GM18526 (cell line): ENCODE measurements around the gene MAP3K13.

Experiments used
- POLR2A ChIP-seq: IDR thresholded peaks from 3 replicates; pipeline ENCODE4 v1.6.1; 2011; ENCODE audit not compliant: insufficient read length; ENCODE audit errors: extremely low read depth

MAP3K13 gene

GRCh38 chr3:185335799-185336198, 27.1 kb upstream of the MAP3K13 start:
- TF ChIP-seq POLR2A = no peak

- no peak for TF ChIP-seq POLR2A
Measured at GRCh38 chr3:185337231-185337816, 25.6 kb upstream of the MAP3K13 start.

- TF ChIP-seq POLR2A = no peak
Measured at GRCh38 chr3:185339945-185340344, 23.0 kb upstream of the MAP3K13 start.

GRCh38 chr3:185340751-185341150, 22.2 kb upstream of the MAP3K13 start:
- TF ChIP-seq POLR2A = no peak

DNA sequence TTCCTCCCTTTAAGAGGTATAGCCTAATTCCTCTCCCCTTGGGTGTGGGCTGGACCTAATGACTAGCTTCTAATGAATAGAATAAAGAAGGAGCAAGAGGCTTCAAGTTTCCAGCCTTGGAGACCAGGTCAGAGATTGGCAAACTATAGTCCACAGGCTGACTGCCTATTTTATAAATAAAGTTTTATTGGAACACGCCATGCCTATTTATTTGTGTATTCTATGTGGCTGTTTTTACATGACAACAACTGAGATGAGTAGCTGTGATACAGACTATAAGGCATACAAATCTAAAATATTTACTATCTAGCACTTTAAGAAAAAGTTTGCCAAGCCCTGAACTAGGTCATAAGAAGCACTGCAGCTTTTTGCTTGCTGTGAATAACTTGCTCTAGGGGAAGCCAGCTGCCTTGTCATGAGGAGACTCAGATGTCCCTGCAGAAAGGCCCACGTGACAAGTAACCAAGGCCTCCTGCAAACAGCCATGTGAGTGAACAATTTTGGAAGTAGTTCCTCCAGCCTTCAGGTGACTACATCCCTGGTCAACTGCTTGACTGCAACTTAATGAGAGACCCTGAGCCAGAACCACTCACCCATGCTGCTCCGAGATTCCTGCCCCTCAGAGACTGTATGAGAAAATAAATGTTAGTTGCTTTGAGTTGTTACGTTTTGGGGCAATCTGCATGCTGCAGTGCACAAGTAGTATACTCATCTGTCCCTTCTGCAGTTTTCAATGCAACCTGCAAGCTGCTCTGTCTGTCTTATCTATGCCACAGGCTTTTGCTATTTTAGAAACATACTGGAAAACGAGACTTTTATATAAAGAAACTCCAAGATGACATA, 21.1 kb upstream of the MAP3K13 start:
- TF ChIP-seq POLR2A = no peak

DNA sequence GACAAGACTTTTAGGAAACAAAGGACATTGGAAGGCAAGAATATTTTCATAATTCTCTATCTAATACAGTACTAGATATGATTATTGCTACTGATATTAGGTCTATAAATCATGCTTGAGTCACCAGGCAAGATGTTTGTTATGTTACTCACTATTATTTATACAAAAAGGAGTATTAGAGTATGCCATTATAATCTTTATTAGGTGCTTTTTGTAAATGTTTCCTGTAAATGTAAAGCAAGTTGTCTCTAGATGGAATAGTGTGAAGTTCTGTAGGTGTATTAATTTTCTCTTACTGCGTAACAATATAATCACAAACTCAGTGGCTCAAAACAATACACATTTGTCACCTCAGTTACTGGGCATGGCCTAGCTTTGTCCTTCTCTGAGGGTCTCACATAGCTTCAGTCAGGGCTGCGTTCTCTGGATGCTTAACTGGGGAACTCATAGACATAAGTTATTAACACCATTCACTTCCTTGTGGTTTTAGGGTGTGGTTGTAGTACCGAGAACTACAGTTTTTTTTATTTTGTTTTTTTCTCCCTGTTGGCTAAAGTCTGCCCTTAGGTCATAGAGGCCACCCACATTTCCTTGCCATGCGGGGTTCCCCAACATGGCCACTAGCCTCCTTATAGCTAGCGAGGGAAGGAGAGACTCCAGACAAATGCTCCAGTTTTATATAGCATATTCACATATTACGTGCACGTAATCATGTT, 20.3 kb upstream of the MAP3K13 start:
- TF ChIP-seq POLR2A = no peak

DNA sequence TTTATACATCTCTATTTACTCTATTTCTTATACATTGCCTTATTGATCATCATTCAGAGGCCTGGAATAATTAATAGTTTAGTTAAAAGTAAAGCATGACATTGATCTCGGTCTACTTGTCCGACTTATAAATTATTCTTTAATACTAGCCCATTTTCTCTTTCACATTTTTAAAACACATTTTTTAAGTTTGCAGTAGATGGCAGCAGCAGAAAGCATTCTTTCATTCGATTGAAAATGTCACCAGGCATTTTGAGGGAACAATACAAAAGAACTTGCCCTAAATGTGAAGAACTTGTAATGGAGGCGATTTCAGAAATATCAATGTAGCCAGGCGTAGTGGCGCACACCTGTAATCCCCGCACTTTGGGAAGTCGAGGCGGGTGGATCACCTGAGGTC, 15.5 kb upstream of the MAP3K13 start:
- no peak for TF ChIP-seq POLR2A

GRCh38 chr3:185350841-185351240, 12.1 kb upstream of the MAP3K13 start:
- no peak for TF ChIP-seq POLR2A

- TF ChIP-seq POLR2A = no peak
Measured at GRCh38 chr3:185351396-185351795, 11.5 kb upstream of the MAP3K13 start.

GRCh38 chr3:185353225-185353624, 9.7 kb upstream of the MAP3K13 start:
- TF ChIP-seq POLR2A = no peak

DNA sequence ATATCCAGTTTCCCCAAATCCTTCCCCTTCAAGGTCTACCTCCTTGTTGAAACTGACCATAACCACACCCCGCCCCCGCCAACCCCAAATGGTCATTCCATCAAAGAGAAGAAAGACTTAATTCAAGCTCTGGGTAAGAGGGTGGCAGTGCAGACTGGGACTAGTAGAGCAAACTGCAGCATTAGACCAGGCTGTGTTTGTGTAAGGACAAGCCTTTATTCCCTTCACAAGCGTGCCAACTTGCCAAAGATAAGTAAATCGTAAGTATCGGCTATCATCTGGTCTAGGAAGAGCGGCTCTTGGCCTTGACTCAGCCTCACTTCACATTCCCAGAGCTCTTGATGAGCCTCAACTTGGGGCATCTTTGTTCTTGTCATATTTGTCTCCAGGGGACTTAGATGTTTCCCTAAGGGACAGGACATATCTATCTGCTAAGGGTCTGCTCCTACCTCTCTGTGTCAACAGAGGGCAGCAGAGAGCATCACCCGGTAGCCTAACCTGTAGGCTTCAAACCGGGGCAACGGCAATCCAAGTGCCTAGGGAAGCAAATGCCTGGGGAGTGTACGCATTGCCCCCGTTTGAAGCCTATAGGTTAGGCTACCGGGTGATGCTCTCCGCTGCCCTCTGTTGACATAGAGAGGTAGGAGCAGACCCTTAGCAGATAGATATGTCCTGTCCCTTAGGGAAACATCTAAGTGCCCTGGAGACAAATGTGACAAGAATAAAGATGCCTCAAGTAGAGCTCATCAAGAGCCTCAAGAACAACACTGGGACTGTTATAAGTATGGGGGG, 8.9 kb upstream of the MAP3K13 start:
- no peak for TF ChIP-seq POLR2A

- TF ChIP-seq POLR2A = no peak
Measured at GRCh38 chr3:185356499-185356898, 6.4 kb upstream of the MAP3K13 start.

GRCh38 chr3:185361920-185362319, 1.0 kb upstream of the MAP3K13 start:
- TF ChIP-seq POLR2A = no peak

DNA sequence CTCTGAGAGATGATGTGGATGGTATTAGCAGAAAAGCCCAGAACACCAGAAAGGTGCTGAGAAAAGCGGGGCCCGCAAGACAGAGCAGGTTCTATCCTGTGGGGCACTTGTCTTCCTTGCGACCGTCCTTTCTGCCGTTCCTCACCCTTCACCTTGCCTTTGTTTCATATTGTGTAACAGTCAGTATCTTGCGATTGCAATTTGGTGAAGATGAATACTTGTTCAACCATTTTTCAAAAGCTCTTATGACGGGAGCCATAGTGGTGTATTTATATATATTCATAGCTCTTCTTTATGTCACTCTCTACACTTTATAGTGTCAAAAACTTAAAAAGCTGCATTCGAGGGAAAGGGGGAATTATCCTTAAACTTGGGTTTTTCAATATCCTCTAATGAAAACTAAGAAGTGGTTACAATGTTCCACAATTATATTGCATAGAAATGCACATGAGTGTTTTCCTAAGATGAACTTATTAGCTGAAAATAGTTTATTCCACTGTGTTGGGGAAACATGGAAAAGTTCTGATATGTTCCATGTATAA, 797 bp downstream of the MAP3K13 start:
- no peak for TF ChIP-seq POLR2A
